ENCODE results near the gene VIPAS39. TPM values are rescaled to one million over a fixed set of nuclear protein-coding genes. Genes with fewer than 3 reads are reported as not detected.

VIPAS39 gene
- 18.4 and 18.5 TPM in 2 replicates for total RNA-seq (2021)
- long read RNA-seq, transcript VIPAS39-211 (20 exons, 2,562 nt) = major isoform, 85 of 119 reads
- long read RNA-seq, partial matches to known transcripts = 6 of 119 reads
- long read RNA-seq, other reads (novel, unspliced or antisense) = 21 of 119 reads

GRCh38 chr14:77457522-77458248 is at the start of gene VIPAS39, which contains the start of gene AHSA1:
Gene VIPAS39, minus strand, starts transcription at chr14:77457601. Its CDS starts 3,499 bp downstream, at chr14:77454102.
Gene AHSA1, plus strand, starts transcription at chr14:77458093. Its CDS starts 97 bp downstream, at chr14:77458190.
- H3K27me3 ChIP-seq (ENCODE audit: insufficient read depth, low read length) = no peaks in the 10 kb centered on the region
- no peak within 1 kb of the TSS for H2AK5ac ChIP-seq (ENCODE audit: insufficient read length, low read length)
- H3K4ac ChIP-seq (ENCODE audit: low read depth, low read length) = no peak within 1 kb of the TSS
- peak within 1 kb of the TSS; percentile 86; the same call in 1 of the 2 replicates for H3K14ac ChIP-seq (ENCODE audit: insufficient read depth, low read length)
- no peak within 1 kb of the TSS for H4K8ac ChIP-seq (replicated peaks; ENCODE audit: insufficient read length, low read depth, low read length)
- Mint-ChIP-seq H3K27me3 (ENCODE audit: low read depth) (no peaks in the 10 kb centered on the region), H3K9me3 (no peaks in the 10 kb centered on the region), H3K4me3 (peak within 1 kb of the TSS; percentile 100), H3K4me1 (peaks cover 20 to 22% of the 10 kb centered on the region in 2 experiments), H3K27ac (peak within 1 kb of the TSS; percentile 100), H3K36me3 (ENCODE audit: insufficient read depth in 1 of 3, low read depth in 3 of 3) (peaks cover 29 to 44% (median 41%) of the 10 kb centered on the region in 3 experiments)
- H3K79me2 ChIP-seq (ENCODE audit: insufficient read depth, low read length) = peaks cover 13% of the 10 kb centered on the region; the same call in 1 of the 2 replicates
- no peaks in the 10 kb centered on the region; the same call in 1 of the 2 replicates for H3K4me1 ChIP-seq (ENCODE audit: insufficient read depth, low read length)
- H4K5ac ChIP-seq (ENCODE audit: insufficient read length, low read depth, low read length) = no peak within 1 kb of the TSS
- DNase-seq = peak; percentile 99
- H3K9me3 ChIP-seq (ENCODE audit: control insufficient read depth, low read depth, low read length) = no peaks in the 10 kb centered on the region
- H3K79me1 ChIP-seq (ENCODE audit: insufficient read depth, low read depth, low read length, poor library complexity, severe bottlenecking) = peaks cover 7% of the 10 kb centered on the region
- WGBS (ENCODE audit: extremely low coverage, insufficient read length, low lambda C conversion rate) = no CpG with 5 or more reads among the region's 50 CpGs
- H2AFZ ChIP-seq (ENCODE audit: low read length) = peak within 1 kb of the TSS; percentile 94
- H2BK12ac ChIP-seq (ENCODE audit: insufficient read length, low read depth, low read length) = no peak within 1 kb of the TSS
- H3K4me2 ChIP-seq (ENCODE audit: insufficient read depth, insufficient read length, low read length) = peak within 1 kb of the TSS; percentile 89
- no peak within 1 kb of the TSS for H3K23ac ChIP-seq (ENCODE audit: insufficient read length, low read depth, low read length)
- TF ChIP-seq CTCF (conservative IDR thresholded peaks at IDR 0.05) = no peak
- H3K23me2 ChIP-seq (ENCODE audit: insufficient read length, low read depth, low read length, poor library complexity, severe bottlenecking) = peaks cover 4% of the 10 kb centered on the region
- H2BK20ac ChIP-seq (ENCODE audit: low read depth, low read length, poor library complexity, severe bottlenecking) = no peak within 1 kb of the TSS
- H2BK15ac ChIP-seq (ENCODE audit: low read depth, low read length) = no peak within 1 kb of the TSS
- peak within 1 kb of the TSS; percentile 89 for H3K9ac ChIP-seq (ENCODE audit: extremely low read depth, insufficient read length, low read length)
- peak within 1 kb of the TSS; percentile 82 for H2BK120ac ChIP-seq (ENCODE audit: low read depth, low read length, poor library complexity, severe bottlenecking)
- no peak within 1 kb of the TSS for H4K91ac ChIP-seq (ENCODE audit: insufficient read length, low read depth, low read length)
- H3K56ac ChIP-seq (ENCODE audit: insufficient read length, low read depth, low read length) = no peak within 1 kb of the TSS
- H2BK5ac ChIP-seq (ENCODE audit: insufficient read length, low read length) = peak within 1 kb of the TSS; percentile 73
- H4K20me1 ChIP-seq (ENCODE audit: control insufficient read depth, insufficient read depth, insufficient read length) = no peaks in the 10 kb centered on the region
- H3K18ac ChIP-seq (ENCODE audit: insufficient read length, low read depth, low read length) = peak within 1 kb of the TSS; percentile 91
- H3K27ac ChIP-seq (ENCODE audit: insufficient read length, low read depth, low read length) = peak within 1 kb of the TSS; percentile 39
- H3T11ph ChIP-seq (ENCODE audit: low read length) = no peak within 1 kb of the TSS
